Limb (tissue), 2 donors: Measurements from ENCODE around the gene S100A13.
"Not testable (repeated sequence)": the region's sequence is repeated elsewhere in the genome, so short reads cannot be mapped to it uniquely, and the experiment has no call there.

Experiments used
- DNase-seq, 2 donors: peaks; one replicate each; pipeline ENCODE4 v3.0.0-alpha.2; 2016; ENCODE audit errors: extremely low spot score in 2 of 2

The S100A13 gene

DNA sequence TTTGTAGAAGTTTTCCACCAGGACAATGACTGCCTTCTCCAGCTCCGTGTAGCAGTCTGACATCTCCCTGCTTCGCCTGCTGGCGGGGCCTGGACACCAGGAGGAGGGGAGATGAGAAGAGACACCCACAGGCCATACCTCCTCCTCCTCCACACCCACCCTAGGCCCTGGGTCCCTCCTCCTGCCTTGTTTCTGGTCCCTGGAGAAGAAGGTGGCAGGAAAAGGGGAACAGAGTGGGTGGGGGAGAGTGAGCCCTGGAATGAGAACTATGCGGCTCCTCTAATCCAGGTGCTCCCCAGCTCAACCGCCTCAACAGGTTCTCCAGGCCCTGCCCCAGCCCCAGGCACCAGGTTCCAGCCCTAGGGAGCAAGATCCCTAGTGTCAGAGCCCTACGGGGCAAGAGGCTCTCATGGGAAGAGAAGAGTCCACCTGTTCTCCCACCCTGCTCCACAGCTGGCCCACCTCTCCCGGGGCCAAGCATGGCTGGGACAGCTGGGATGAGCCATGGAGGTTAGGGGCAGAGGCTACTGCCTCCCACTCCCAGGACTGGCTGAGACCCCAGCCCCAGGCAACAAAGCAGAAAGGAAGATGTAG, 19.1 kb downstream of the S100A13 start:
- DNase-seq = no peak

DNA sequence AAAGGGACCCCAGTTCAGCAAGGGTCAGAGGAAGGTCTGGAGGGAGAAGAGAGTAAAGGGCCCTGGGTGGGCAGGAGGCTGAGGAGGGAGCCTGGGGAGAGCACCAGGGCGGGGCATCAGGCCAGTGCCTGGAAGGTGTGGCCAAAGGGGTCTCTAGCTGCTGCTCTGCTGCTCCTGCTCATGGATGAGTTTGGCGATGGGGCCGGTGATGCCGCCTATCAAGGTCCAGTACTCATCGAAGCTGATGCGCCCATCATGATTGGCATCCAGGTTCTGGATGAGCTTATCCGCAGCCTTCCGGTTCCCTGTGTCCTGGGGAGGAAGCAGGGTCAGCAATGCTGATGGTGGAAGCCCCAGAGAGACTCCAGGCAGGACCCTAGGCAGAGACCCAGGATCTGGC, 19.9 kb downstream of the S100A13 start:
- DNase-seq = no peak

DNA sequence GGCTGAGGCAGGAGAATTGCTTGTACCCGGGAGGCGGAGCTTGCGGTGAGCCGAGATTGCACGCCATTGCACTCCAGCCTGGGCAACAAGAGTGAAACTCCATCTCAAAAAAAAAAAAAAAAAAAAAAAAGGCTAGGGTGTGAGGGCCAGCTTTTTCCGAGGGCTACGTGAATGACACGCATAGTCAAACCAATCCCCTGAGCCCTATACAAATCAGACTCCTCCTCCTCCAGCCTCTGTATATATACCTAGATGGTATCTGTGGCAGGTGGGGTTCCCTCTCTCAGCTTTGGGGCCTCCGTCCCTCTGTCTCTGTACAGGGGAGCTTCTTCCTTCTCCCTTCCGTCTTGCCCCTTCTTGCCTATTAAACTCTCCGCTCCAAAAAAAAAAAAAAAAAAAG, 21.1 kb downstream of the S100A13 start:
- no peak for DNase-seq

DNA sequence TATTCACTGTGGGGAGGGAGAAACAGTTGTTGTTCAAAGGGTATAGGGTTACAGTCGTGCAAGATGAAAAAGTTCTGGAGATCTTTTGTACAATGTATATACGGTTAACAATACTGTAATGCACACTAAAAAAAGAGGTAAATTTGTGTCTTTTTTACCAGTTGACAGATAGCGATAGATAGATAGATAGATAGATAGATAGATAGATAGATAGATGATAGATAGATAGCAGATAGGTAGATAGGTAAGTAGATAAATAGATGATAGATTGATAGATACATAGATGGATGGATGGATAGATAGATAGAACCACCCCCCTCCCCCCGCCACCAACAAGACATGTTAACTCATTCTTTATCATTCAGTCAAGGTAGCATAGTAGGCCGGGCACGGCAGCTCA, 24.6 kb downstream of the S100A13 start:
- no peak for DNase-seq

DNA sequence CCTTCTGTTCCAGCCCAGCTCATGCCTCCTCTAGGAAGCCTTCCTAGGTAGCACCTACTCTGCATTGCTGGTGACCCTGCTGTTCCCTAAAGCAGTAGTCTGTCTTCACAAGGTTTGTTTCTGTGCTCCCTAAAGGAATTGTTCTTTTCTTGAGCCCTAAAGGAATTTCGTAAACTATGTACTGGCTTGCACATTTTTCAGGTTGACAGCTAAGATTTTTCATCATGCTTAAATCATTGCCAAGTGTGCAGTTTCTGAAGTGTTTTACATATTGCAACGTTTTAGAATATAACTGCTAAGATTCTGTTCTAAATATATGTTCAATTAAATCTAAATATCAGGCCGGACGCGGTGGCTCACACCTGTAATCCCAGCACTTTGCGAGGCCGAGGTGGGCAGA, 27.5 kb downstream of the S100A13 start:
- DNase-seq = no peak

DNA sequence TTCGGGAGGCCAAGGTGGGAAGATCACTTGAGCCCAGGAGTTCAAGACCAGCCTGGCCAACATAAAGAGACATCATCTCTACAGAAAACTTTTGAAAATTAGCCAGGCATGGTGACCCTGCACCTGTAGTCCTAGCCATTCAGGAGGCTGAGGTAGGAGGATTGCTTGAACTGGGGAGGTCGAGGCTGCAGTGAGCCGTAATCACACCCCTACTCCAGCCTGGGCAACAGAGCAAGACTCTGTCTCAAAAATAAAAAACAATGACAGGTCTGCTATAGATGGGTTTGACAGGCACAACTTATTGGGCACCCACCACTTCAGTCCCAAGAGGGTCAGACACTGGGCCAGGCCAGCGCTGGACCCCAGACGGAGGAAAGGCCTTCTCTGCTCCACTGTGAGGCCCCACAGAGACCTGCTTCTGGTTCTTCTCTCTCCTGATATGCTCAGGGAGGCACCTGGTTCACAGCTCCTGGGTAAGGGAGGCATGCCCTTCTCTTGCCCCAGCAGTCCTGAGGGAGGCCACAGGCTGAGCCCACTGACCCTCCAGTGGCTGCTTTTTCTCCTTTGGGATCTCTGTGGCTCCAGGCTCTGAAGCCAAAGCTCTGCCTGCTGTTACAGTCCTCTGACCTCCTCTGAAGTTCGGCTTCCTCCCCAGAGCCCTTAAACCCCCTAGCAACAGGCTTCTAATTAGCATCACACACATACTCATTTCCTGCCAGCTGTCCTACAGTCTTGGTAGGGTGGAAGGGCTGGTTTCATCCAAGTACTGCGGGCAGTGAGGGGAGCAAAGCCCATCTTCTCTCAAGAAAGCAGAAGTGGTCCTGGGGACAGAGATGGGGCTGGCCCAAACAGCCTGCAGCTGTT, 28.8 kb downstream of the S100A13 start:
- DNase-seq = peak in 1 of 2 donors; percentile 22

DNA sequence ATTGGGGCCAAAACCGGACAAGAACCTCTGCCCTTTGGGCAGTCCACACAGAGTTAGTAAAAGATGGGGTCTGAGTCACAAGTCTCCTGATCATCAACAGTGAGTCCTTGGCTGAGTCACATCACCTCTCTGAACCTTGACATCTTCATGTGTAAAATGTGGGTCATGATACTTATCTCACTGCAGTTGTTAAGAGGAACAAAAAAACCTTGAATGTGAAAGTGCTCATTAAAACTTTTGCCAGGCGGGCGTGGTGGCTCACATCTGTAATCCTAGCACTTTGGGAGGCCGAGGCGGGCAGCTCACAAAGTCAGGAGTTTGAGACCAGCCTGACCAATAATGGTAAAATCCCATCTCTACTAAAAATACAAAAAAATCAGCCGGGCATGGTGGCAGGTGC, 30.1 kb downstream of the S100A13 start:
- no peak for DNase-seq

DNA sequence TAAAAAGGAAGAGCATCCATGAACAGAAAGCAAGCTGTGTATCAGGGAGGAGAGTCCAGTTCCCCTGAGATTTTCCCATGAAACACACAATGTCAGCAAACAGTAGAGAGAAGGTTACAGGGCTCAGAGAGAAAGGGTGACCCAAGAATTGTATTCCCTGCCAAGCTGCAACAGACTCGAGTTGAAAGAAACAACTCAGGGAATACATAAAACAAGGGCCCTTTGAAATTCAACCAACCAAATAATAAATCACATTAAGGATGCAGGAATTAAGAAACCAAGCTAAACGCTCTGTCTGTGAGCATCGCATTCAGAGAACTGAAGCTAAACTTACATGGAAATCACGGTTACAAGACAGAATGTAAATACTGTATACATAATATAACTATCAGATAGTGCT, 34.6 kb downstream of the S100A13 start:
- DNase-seq = no peak

DNA sequence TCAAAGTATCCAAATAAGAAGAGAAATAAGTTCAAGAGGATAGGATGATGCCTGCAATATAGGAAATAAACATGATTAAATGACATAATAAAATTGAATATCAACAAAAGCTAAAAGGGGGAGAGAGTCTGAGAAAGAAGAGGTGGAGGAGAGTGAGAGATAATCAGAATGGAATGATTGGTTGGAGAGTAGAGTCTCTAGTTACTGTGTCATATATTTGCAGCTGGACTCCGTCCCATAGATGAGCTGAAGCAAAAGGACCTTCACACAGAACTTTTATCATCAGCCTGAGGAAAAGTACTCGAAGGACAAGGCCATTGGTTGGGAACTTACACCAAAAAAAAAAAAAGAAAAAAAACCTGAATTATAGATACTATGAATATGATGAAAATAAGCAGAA, 38.8 kb downstream of the S100A13 start:
- no peak for DNase-seq

DNA sequence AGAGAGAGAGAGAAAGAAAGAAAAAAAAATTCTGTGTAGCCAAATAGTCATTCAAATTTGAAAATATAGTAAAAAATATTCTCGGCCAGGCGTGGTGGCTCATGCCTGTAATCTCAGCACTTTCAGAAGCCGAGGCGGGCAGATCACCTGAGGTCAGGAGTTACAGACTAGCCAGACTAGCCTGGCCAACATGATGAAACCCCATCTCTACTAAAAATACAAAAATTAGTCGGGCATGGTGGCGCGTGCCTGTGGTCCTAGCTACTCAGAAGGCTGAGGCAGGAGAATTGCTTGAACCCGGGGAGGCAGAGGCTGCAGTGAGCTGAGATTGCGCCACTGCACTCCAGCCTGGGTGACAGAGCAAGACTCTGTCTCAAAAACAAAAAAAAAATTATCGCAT, 39.3 kb downstream of the S100A13 start:
- DNase-seq = not testable (repeated sequence)

DNA sequence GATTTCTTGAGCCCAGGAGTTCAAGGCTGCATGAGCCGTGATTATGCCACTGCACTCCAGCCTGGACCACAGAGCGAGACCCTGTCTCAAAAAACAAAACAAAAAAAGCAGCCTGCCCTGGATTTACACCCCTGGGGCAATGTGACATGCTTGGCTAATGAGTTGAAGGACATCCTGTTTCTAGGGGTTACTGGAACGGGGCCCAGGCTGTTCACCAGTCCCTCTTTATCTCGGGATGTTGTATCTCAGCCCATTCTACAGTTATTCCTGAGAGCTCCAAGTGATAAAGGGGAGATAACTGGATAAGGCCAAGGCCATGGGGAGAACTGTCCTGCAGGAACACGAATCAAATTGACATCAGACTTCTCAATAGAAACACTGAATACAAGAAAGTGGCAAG, 40.0 kb downstream of the S100A13 start:
- DNase-seq = no peak

DNA sequence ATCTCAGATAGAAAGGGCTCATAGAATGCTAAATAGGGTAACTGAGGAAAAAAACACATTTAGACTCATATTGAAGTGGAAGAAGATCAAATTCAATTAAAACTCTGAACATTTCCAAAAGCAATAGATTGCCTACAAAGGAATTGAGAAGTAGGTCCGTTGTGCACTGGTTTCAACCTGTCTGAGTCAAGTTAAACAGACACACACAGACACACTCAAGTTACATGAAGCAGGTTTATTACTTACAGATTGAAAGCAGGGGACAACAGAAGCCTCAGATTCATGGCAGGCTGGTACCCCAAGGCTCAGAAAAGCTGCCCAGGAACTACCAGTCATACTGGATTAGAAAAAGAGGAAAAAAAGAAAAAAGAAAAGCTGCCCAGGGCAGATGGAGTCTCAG, 41.0 kb downstream of the S100A13 start:
- DNase-seq = no peak

DNA sequence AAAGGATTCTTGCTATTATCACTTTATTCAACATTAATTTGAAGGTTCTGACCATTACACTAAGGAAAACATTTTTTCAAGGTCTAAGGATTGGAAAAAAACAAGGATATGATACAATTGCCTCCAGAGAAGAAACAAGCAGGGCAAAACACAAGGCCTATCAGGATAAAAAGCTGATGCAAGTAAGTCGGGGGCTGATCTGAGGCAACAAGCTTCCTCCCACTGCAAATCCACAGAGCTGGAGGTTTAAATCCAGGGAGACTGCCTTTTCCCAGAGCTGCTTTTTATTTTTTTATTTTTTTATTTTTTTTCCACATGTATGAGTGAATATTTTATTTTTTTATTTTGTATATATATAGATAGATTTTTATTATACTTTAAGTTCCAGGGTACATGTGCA, 42.3 kb downstream of the S100A13 start:
- no peak for DNase-seq

DNA sequence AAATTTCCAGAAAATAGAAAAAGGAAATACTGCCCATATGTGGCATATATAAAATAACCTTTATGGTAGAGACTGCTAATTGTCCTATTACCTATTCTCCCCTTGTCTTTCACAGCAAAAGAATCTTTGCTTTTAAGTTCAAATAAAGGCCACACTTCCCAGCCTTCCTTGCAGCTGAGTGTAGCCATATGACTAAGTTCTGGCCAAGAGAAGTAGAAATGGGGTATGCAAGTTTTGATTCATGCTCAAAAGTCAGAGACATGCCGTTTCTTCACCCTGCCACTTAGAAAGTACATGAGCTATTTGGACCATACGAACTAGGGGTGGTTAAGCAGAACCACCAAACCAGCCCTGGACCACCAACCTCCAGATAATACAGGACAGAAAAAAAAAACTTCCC, 43.3 kb downstream of the S100A13 start:
- no peak for DNase-seq

DNA sequence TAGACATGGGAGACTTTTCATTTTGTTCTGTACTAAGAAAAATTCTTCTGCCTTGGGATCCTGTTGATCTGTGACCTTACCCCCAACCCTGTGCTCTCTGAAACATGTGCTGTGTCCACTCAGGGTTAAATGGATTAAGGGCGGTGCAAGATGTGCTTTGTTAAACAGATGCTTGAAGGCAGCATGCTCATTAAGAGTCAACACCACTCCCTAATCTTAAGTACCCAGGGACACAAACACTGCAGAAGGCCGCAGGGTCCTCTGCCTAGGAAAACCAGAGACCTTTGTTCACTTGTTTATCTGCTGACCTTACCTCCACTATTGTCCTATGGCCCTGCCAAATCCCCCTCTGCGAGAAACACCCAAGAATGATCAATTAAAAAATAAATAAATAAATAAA, 43.8 kb downstream of the S100A13 start:
- not testable (repeated sequence) for DNase-seq

DNA sequence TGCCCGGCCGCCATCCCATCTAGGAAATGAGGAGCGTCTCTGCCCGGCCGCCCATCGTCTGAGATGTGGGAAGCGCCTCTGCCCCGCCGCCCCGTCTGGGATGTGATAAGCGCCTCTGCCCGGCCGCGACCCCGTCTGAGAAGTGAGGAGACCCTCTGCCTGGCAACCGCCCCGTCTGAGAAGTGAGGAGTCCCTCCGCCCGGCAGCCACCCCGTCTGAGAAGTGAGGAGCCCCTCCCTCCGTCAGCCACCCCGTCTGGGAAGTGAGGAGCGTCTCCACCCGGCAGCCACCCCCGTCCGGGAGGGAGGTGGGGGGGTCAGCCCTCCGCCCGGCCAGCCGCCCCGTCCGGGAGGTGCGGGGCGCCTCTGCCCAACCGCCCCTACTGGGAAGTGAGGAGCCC, 44.5 kb downstream of the S100A13 start:
- DNase-seq = not testable (repeated sequence)

DNA sequence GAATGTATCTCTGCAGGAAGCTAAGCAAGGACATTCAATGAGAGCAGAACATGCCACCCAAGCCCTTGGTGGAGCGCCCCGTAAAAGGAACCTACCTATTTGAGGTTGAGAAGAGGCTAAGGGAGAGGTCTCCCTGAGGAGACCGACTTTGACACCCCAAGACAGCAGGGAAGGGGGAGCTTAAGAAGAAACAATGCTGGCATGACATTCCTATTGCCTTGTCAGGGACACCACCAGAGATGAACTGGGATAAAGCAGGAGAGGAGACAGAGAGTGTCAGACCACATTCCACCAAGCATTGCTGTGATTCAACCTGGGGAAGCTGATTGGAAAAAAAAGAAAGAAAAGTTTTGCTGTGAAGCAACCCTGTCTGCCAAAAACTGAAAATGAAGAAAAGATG, 48.4 kb downstream of the S100A13 start:
- DNase-seq = no peak

DNA sequence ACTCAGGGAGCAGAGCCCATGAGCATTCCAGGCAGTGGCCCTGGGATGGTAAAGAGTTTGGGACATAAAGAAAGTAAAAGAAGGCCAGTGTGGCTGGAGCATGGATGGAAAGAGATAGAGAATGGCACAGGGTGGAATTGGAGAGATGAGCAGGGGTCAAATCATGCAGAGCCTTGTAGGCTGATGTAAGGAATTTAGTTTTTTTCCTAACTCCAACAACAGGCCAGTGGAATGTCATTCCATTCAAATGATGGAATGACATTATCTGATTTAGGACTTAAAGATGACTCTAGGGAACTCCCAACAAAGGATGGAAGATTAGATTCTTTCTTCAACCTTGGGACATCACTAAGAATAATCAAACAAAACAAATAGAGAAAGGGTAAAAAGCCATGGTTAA, 48.8 kb downstream of the S100A13 start:
- no peak for DNase-seq

DNA sequence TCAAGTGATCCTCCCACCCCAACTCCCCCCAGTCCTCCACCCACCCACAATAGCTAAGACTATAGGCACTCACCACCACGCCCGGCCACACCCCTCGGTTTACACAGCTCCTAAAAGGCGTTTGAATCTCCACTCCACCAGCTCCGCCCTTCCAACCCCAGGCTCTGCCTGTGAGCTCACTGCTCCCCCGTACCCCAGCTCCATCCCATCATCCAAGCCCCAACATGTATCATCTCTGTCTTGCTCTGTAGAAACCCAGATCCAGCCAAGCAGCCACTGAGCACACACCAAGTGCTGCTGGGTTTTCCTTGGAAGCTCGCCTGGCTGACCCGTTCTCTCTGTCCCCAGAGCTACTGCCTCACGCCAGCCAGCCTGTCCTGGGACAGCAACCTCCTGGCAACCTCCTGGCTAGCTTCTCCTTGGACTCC, 49.7 kb downstream of the S100A13 start:
- no peak for DNase-seq

DNA sequence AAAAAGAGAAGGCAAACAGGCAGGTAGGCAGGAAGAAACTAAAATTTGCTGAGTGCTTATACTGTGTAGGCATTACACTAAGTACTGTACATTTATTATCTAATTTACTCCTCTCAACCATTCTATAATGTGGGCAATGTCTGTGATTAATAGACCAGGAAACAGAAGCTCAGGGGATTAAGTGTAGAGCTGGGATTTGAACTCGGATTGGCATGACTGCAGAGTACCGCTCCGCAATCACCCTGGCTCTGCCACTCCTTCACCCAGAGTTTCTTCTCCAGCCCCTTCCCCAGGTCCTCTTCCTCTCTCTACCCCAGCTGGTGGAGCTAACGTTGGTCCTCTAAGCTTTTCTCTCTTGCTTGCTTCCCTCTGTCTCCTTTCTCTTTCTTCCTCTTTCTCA, 50.2 kb downstream of the S100A13 start:
- no peak for DNase-seq

DNA sequence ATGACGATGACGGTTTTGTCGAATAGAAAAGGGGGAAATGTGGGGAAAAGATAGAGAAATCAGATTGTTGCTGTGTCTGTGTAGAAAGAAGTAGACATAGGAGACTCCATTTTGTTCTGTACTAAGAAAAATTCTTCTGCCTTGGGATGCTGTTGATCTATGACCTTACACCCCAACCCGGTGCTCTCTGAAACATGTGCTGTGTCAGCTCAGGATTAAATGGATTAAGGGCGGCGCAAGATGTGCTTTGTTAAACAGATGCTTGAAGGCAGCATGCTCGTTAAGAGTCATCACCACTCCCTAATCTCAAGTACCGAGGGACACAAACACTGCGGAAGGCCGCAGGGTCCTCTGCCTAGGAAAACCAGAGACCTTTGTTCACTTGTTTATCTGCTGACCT, 51.8 kb downstream of the S100A13 start:
- not testable (repeated sequence) for DNase-seq

DNA sequence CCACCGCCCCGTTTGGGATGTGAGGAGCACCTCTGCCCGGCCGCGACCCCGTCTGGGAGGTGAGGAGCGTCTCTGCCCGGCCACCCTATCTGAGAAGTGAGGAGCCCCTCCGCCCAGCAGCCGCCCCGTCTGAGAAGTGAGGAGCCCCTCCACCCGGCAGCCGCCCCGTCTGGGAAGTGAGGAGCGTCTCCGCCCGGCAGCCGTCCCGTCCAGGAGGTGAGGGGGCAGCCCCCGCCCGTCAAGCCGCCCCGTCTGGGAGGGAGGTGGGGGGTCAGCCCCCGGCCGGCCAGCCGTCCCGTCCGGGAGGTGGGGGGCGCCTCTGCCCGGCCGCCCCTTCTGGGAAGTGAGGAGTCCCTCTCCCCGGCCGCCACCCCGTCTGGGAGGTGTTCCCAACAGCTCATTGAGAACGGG, 52.2 kb downstream of the S100A13 start:
- DNase-seq = not testable (repeated sequence)

DNA sequence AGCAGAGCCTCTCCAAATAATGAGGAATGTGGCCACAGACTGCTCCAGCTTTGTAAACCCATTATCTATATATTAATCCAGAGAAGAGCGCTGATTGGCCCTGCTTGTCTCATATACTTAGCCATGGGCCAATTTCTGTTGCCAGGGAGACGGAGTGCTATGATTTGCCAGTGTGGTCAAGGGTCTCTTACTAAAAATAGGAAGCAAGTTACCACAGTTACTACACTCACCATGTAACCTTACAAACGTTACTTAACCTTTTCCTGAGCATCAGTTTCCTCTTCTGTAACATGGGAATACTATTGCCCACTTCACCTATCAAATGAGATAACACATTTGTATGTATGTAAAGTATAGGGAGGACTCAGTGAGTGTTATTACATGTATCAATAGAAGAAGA, 54.0 kb downstream of the S100A13 start:
- no peak for DNase-seq
